ENCODE measurements around the gene CRYBB2. TPM values are rescaled to one million over a fixed set of nuclear protein-coding genes. Genes with fewer than 3 reads are reported as not detected.

CRYBB2 gene
- total RNA-seq, 1 donor from 2014 or later, result not detected

Other genes with a start within 250 kb of the CRYBB2 start
- gene CRYBB3, start 19.8 kb upstream of the CRYBB2 start, total RNA-seq, result 0.27 to 0.54 TPM (median 0.31 TPM) in 3 replicates